GM18502 (cell line): ENCODE data around the gene EIF5B.
A peak's percentile ranks its signal among the peaks of the same experiment; 100 is the strongest.

Source experiments
- ATAC-seq: cut with Tn5 transposase; IDR thresholded peaks from one replicate; pipeline ENCODE4 v1.9.1; 2021; ENCODE audit warnings: mild to moderate bottlenecking; ENCODE audit not compliant: unreplicated experiment, poor library complexity

EIF5B gene

DNA sequence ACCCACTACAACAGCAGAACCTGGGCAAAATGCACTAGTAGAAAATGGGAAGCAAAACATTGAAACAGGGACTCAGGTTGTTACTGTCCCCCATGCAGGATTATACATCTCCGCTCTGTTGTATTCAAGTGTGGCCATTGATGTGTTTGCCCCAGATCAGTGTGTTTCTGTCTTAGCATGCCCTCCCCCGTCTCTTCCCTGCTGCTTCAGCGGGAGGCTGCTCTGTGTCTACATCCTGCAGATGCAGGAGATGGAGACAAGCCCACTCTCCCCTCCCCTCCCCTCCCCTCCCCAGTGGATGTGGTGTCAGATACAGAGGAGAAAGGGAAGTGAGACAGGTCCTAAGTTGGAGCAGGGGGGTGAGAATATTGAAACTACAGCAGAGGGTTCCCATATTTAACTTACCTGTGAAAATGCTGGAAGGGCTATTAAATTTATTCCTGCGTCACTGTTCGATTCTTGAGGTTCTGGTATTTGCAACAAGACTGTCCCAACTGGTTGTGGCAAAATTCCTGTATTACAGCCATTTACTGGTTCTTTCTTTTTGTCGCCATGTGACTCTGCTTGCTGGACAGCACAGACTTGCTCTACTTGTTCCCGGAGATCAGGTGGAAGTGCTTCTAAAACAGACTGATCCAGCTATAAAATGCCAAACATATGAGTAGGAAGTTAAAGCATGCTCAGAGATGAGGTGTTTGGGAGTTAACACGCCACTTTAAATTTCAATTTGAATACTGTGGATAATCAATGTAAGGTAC is 67.0 kb downstream of the EIF5B start:
- no peak for ATAC-seq

DNA sequence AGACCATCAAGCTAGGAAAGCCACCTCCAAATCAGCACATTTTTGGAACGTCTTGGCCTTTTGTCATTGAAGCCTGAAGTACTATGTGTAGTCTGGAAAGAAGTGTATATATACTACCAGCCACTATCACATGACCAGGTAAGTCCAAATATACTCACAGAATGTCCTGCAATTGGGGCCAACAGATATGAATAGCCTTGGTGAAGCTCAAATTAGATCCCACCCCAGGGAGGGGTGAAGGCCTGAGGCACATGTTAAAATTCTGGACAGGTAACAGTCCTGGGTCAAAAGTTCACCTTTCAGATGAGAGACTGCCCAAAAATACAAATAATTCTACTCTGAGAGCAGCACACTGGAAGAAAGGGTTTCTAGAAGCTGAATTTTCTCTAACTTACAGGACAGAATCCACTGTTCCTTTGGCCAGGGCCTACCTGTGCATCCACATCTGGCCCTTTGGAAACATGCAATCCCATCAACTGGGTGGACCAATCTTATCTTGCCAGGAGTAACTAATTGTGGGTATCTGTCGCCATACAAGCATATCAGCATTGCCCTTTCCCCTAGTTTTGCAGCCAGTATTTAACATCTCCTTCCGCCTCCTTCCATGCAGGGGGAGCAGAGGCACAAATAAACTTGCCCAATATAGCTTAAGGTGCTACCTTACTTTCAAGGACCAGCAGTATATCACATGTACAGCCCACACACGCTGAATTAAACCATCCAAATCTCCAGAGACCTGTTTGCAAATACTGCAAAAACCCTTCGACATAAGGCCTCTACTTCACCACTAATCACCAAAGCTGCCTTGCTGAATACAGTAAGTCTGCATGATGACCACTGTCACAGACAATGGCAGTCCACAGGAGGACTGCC is 67.8 kb downstream of the EIF5B start:
- ATAC-seq, result no peak

DNA sequence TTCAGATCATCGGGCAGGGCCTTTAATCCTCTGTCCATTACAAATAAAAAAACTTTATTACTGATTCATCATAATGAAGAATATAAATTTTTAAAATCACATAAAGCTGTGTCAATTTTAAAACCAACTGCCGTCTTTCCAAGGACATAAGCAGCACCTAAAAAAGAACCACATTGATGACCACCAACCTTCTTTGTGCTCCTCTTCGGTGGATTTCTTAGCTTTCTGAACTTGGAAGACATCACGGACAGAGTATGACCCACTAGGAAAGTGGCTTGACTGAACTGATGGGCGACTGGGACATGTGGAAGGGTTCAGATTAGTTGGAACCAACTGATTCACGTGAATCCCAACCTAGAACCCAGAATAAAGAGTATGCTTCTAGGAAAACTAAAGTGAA is 68.9 kb downstream of the EIF5B start:
- no peak for ATAC-seq

DNA sequence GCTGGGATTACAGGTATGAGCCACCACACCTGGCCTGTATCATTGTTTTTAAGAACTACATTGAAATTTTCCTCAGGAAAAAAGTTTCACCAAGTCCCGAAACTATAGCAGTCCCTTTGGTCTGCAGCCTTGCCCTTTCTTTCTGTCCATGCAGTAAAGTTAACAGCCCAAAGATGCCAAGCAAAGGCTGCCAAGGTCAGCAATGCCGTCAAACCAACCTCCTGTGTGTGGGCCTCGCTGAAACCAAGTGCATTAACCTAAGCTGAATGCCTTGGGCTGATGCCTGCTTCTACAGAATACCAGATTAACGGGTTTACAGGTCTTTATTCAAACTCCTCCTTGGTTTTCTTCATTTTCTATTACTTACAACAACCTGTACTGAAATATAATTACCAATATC is 73.1 kb downstream of the EIF5B start:
- no peak for ATAC-seq

DNA sequence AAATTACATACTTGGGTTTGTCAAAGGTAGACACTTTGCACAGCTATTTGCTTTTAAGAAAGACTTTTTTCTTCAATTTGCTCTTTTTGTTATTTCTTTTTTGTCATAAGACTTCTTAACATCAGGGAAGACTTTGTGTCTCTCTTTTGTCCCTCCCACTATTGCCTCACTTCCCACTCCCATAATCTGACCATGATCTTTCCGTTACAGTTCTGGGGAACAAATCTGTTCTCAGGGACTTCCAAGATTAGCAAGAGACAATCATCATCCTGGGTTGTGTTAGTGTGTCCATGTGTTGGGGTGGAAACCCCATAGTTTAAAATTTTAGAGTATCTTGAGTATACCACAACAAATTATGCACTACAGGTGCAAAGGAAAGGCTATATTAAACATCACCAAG is 77.4 kb downstream of the EIF5B start:
- ATAC-seq, result no peak

DNA sequence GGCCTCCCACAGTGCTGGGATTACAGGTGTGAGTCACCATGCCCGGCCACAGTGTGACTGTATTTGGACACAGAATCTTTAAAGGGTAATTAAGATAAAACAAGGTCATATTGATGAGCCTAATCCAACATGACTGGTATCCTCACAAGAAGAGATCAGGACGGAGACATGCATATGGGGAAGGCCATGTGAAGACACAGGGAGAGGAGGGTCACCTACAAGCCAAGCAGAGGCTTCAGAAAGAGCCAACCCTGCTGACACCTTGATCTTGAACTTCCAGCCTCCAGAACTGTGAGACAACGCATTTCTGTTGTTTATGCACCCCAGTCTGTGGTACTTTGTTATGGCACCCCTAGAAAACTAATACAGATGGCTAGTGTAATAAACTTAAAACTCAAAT is 80.2 kb downstream of the EIF5B start:
- ATAC-seq, result no peak

DNA sequence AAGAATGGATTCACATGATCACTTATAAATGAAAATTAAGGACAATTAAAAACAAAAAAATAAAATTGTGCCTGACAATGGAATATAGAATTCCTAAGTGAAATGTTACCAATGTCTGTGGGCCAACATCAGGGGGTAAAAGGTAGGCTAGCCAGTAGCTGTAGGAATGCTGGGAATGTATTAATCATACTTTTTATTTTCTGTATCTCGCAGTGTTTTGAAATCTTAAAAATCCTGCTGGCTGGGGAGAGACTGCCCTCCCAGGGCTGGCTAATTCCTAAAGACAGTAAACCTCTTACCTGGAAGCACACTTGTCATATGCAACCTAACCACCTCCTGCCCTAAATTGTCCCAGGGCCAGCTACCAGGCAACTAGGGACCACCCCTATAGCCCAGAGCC is 82.8 kb downstream of the EIF5B start:
- no peak for ATAC-seq

DNA sequence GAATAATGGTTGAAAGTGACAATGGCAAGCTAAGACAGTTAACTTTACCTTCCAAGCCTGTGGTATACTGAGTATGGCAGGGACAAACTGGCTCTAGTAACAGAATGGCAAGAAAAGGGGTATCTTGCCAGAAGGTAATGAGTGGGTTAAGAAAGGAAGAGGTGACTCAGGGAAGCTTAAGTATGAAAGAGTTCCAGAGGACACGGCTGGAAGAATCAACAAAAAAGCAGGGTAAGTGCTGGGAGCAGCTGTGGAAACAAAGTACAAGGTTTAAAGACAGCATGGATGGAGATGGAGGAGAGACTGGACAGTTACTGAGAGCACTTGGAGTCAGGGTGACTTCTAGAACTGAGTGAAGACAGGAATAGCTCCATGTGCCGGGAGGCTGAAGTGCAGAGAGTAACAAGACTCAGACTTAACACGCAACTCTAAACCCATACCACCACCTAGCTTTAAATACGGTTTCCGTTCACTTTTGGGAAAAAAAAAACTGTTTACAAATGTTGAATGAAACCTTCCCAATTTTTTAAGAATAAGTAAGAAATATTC is 83.6 kb downstream of the EIF5B start:
- ATAC-seq, result no peak

DNA sequence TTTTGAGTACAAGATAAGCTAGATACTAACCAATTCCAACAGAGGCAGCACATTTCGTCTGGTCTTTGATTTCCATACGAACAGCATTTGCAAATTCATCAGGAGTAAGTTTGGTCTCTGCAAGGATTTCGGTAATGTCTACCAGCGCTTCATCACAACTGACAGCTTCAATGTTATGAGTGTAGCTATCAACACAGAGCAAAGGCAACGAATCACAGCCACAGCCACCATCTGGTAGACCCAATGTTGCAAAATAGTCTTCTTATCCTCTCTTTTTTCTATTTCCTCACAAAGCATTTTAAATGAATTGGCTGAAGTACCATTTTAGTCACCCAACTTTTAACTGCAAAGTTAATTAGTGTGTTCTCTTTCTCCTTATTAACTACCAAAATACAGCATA is 84.3 kb downstream of the EIF5B start:
- no peak for ATAC-seq

DNA sequence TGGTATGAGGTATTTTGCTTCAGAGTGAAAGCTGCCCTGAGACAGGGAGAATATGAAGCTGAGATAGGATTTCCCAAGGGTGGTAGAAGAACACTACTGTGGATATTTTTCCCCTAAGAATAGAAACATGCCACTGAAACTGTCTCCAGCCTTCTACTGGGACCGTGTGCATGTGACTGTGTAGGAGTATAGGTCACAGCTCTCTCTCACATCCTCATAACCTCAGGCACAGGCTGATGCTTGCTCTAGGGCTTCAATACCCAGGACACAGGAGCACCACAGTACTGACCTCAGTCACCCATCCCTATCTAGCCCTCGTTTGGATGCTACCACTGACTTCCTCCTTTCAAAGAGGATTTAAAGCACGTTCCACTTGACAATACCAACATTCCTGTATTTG is 85.4 kb downstream of the EIF5B start:
- ATAC-seq, result peak; percentile 49

DNA sequence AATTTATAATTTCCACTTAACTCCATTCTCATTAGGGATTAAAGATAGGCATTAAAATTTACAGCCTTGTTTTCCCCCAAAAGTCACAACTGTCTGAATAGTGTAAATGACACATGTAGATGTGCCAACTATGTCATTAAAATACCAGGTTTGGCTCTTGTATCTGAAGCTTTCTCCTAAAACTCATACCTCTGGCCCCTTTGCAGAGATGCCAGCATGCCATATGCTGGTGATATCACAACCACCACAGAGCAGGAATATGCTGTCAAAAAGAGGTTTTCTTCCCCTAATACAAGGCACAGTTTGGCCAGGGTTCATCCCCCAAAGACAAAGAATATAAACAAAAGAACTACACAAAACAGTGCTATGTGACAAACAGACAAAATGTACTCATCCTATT is 87.2 kb downstream of the EIF5B start:
- ATAC-seq, result no peak

DNA sequence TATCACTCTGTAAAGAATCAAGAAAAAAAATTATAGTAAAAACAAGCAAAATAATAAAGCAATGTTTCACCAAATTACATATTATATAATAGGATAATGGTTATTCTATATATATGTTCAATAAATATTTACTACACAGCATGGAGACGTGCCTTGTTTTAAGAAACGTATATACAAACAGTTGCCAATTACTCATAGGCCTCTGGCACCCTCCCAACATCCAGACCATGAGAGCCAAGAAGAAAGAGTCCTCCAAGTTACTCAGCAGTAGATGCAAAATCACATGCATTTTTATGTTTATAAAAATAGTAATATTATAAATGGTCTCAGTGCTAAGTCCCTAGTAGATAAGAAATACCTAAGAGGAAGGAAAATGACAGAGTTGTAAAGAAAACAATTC is 87.8 kb downstream of the EIF5B start:
- no peak for ATAC-seq

DNA sequence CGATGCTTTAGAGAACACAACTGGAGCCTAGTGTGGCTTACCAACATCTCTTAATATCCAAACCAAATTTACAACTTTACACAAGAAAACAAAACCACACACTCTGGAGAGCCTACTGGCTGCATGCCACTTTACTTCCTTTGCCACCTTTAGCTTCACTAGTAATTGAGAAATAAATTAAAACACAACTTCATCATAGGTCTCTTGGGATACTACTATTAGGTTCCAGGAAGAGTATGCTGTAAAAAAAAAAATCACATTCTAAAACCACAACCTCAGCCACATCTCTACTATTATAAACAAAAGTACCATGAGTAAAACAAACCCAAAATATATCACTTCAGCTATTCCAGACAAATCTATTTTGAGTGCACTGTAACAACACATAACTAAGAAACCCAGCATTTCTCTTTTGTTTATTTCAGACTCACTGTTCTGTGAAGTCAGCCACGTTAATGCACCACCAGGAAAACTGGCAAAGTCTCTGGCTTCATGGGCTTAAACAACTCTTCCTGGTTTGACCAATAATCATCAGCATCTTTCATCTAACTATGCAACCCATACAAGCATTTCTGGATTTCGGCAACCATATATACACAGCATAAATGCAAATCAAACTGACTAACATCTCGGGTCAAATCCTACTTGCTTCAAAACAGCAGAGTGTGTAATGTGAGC is 93.6 kb downstream of the EIF5B start:
- ATAC-seq, result no peak

DNA sequence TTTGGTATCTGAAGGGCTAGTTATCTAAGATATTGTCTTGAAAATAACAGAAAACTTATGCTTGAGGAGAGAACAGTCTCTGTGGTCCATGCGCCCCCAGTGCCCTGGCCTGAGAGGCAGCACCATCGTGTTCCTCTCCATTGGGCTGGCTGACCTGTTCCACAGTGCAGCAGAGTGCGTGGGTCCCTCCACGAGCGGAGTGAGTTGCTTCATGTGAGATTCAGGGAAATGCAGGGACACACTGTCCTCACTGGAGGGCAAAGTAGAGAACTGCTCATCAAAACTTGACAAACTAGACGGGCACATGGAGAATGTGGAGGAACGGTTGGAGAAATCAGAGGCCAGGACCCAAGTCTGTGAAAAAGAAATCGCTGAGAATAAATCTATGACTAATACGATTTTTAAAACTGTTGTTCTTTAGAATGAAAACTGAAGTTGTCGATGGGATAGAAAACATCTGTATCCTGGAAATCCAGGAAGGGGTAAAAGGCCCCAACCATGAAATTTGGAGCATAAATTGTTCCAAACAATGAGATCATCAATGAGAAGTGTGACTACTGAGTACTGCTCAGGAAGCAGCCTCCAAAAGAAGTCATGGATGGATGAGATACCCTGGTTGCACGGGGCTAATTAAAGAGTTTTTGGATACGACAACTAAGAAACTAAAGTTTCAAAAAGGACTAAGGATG is 94.5 kb downstream of the EIF5B start:
- ATAC-seq, result no peak

DNA sequence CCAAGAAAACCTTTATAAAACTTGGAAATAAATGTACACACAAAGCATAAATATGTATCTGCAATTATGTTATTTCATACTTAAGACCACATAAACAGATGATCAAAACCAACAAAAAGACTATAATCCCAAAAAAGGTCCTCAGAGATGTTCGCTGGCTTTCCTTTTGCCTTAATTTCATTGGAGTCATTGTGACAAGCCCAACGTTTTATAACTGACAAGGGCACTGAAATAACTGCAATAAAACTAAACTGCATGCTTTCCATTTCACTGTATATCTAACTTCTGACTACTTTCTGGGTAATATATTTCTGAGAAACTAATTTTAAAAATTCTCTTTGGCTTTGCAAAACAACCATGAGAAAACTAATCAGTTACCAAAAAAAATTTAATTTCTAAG is 96.2 kb downstream of the EIF5B start:
- no peak for ATAC-seq

DNA sequence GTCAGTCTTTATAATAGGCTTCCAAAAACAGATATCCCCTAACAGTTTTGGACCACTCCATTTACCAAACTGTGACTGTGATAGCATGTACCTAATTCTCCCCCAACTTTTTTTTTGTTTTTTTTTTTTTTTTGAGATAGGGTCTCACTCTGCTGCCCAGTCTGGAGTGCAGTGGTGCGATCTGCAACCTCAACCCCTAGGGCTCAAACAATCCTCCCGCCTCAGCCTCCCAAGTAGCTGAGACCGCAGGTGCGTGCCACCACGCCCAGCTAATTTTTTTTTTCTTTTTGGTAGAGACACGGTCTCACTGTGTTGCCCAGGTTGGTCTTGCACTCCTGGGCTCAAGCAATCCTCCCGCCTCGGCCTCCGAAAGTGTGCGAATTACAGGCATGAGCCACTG is 99.7 kb downstream of the EIF5B start:
- no peak for ATAC-seq

DNA sequence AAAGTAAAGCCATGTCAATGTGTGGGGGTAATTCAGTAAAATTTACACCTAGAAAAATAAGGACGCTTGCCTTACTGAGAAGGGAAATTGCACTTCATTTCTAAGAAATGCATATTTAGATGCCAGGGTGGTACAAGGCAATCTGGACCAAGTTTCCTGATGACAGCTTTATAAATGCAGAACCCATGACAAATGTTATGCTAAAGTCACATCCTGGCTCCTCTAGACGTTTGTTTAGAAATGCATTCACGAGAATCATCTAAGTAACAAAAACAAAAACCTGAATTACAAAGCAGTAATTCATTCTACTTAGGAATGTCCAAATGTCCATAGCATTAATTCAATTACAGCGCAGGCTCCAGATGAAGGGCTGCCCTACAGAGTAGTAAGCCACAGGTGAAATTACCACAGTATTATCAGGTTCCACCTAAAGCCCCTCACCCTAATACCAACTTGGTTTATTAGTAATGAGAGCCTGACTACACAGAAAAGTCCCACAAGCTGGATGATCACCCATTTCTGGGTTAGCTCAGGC is 102.8 kb downstream of the EIF5B start:
- no peak for ATAC-seq

DNA sequence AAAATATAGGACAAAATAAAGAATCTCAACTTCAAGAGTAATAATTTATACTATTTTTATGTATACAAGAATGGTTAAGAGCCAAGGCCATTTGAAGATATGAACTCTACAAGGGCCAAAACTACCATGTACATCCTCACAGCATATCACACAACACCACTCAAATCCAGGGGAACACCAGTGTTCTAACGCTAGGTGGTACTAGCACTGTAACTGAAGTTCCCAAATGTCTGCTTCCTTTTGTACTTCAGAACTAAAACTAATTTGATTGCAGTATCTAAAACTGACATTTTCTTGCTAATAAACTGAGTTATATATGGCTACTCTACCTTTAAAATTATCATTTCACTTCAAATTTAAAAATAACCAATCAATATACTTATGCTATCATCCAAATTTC is 105.6 kb downstream of the EIF5B start:
- ATAC-seq, result no peak

DNA sequence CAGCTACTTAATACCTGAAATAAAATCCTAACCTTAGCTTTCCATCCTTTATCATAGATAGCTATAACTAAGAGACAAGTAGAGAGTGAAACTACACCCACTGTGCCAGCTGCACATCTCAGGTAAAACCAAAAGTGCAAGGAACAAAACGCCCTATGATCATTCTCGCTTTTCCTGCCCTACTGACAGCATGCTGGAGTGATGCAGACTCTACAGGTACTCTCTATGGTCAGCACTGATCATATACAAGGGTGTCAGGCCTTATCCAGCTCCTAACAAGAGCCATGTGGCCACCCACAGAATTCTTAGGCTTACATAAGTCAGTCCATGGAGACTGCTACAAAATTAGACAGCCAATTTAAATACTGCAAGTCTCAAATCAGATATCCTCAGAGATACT is 107.0 kb downstream of the EIF5B start:
- ATAC-seq, result no peak

DNA sequence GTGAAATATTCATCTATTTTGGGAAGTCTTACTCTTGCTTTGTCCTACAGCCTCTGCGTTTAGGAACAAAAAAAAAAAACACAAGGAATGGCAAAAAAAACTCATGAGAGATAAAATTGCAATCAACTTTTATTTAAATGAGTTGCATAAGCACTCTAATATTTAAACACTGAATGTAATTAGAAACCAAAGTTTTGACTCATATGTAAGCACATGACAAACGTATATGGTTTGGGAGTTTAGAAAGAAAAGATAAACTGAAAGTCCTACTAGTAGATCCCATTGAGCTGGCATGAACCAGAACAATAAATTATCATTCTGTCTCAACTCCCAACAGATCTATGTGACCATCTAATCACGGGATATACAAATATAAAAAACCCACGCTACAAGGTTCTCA is 107.9 kb downstream of the EIF5B start:
- no peak for ATAC-seq
